Measurements from ENCODE around the gene PPIP5K2. TPM values are rescaled to one million over a fixed set of nuclear protein-coding genes. Genes with fewer than 3 reads are reported as not detected.

The PPIP5K2 gene
- total RNA-seq, 1 experiment from 2014 or later = 75.6 TPM

GRCh38 chr5:103128202-103128601 lies 8.1 kb downstream of the PPIP5K2 start:
- no peak for DNase-seq (ENCODE audit: low spot score)
- no peaks in the 10 kb centered on the region for H3K27me3 ChIP-seq (replicated peaks; ENCODE audit: insufficient read depth, low read depth, low read length, poor library complexity)
- intact Hi-C loops (cut with micrococcal nuclease; ENCODE audit: unreplicated experiment) = no loop called here
- H3K4me3 ChIP-seq (ENCODE audit: low read depth, low read length, poor library complexity, severe bottlenecking) = no peak overlapping the region
- ChIA-PET POLR2A (ENCODE audit: low non-redundant PET) (no interaction called here), CTCF (no interaction called here)
- H3K9me3 ChIP-seq (ENCODE audit: low read depth, low read length, poor library complexity, severe bottlenecking) = no peaks in the 10 kb centered on the region
- BruUV-seq (replicated peaks) = no TSS peak
- no peaks in the 10 kb centered on the region for H3K4me1 ChIP-seq (ENCODE audit: insufficient read depth, low read length, poor library complexity, severe bottlenecking)
- H3K27ac ChIP-seq (ENCODE audit: low read depth, low read length, poor library complexity, severe bottlenecking) = no peak overlapping the region
- H3K36me3 ChIP-seq (ENCODE audit: insufficient read depth, low read length, poor library complexity, severe bottlenecking) = no peaks in the 10 kb centered on the region
- TF ChIP-seq CTCF (conservative IDR thresholded peaks at IDR 0.05; ENCODE audit: low read depth, low read length) = no peak
- TF ChIP-seq EZH2 (IDR thresholded peaks at IDR 0.05; ENCODE audit: borderline replicate concordance, low read depth, low read length, poor library complexity, severe bottlenecking) = no peak

GRCh38 chr5:103132684-103133083 lies 12.6 kb downstream of the PPIP5K2 start:
- no TSS peak for BruUV-seq (replicated peaks)
- H3K27ac ChIP-seq (ENCODE audit: low read depth, low read length, poor library complexity, severe bottlenecking) = no peak overlapping the region
- ChIA-PET CTCF (no interaction called here), POLR2A (ENCODE audit: low non-redundant PET) (no interaction called here)
- no peaks in the 10 kb centered on the region for H3K36me3 ChIP-seq (ENCODE audit: insufficient read depth, low read length, poor library complexity, severe bottlenecking)
- H3K27me3 ChIP-seq (replicated peaks; ENCODE audit: insufficient read depth, low read depth, low read length, poor library complexity) = no peaks in the 10 kb centered on the region
- no peak for DNase-seq (ENCODE audit: low spot score)
- no peaks in the 10 kb centered on the region for H3K4me1 ChIP-seq (ENCODE audit: insufficient read depth, low read length, poor library complexity, severe bottlenecking)
- no peaks in the 10 kb centered on the region for H3K9me3 ChIP-seq (ENCODE audit: low read depth, low read length, poor library complexity, severe bottlenecking)
- no peak overlapping the region for H3K4me3 ChIP-seq (ENCODE audit: low read depth, low read length, poor library complexity, severe bottlenecking)
- intact Hi-C loops (cut with micrococcal nuclease; ENCODE audit: unreplicated experiment) = loop anchor here (10.0 kb wide), 2 partner anchors 342 to 348 kb away; no protein-coding TSS in a partner anchor
- TF ChIP-seq CTCF (conservative IDR thresholded peaks at IDR 0.05; ENCODE audit: low read depth, low read length) (no peak), EZH2 (IDR thresholded peaks at IDR 0.05; ENCODE audit: borderline replicate concordance, low read depth, low read length, poor library complexity, severe bottlenecking) (no peak)

DNA sequence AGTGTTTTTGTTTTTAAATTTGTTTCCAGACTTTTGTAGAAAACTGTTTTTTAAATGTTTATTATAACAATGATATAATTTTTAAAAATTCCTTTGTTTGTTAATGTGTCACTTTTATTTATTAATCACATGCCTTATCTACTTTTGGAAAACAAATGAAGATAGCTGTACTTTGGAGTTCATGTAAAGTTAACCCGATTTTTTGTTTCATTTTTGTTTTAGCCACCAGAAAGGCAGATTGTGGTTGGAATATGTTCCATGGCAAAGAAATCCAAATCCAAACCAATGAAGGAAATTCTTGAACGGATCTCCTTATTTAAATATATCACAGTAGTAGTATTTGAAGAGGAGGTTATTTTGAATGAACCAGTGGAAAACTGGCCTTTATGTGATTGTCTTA lies 13.1 kb downstream of the PPIP5K2 start:
- no peaks in the 10 kb centered on the region for H3K36me3 ChIP-seq (ENCODE audit: insufficient read depth, low read length, poor library complexity, severe bottlenecking)
- no peaks in the 10 kb centered on the region for H3K9me3 ChIP-seq (ENCODE audit: low read depth, low read length, poor library complexity, severe bottlenecking)
- DNase-seq (ENCODE audit: low spot score) = no peak
- CTCF ChIA-PET = no interaction called here
- BruUV-seq (replicated peaks) = no TSS peak
- H3K4me3 ChIP-seq (ENCODE audit: low read depth, low read length, poor library complexity, severe bottlenecking) = no peak overlapping the region
- no peak overlapping the region for H3K27ac ChIP-seq (ENCODE audit: low read depth, low read length, poor library complexity, severe bottlenecking)
- intact Hi-C loops (cut with micrococcal nuclease; ENCODE audit: unreplicated experiment) = loop anchor here (10.0 kb wide), 2 partner anchors 342 to 348 kb away; no protein-coding TSS in a partner anchor
- no peaks in the 10 kb centered on the region for H3K4me1 ChIP-seq (ENCODE audit: insufficient read depth, low read length, poor library complexity, severe bottlenecking)
- POLR2A ChIA-PET (ENCODE audit: low non-redundant PET) = no interaction called here
- TF ChIP-seq CTCF (conservative IDR thresholded peaks at IDR 0.05; ENCODE audit: low read depth, low read length) = no peak
- TF ChIP-seq EZH2 (IDR thresholded peaks at IDR 0.05; ENCODE audit: borderline replicate concordance, low read depth, low read length, poor library complexity, severe bottlenecking) = no peak
- H3K27me3 ChIP-seq (replicated peaks; ENCODE audit: insufficient read depth, low read depth, low read length, poor library complexity) = no peaks in the 10 kb centered on the region

All from A673 (cell line).